Measurements from ENCODE around the gene ACSF3.

The ACSF3 gene

GRCh38 chr16:89114159-89114981 is 20.7 kb downstream of the ACSF3 start:
- DNase-seq, result no peak

GRCh38 chr16:89115216-89115861 is 21.7 kb downstream of the ACSF3 start:
- DNase-seq, result no peak

- DNase-seq, result no peak
Observed at GRCh38 chr16:89116341-89117226, 22.9 kb downstream of the ACSF3 start.

GRCh38 chr16:89117227-89117974 is 23.7 kb downstream of the ACSF3 start:
- no peak for DNase-seq

- DNase-seq, result no peak
Observed at GRCh38 chr16:89117975-89118289, 24.3 kb downstream of the ACSF3 start.

- no peak for DNase-seq
Observed at GRCh38 chr16:89118361-89119165, 24.9 kb downstream of the ACSF3 start.

- DNase-seq, result no peak
Observed at GRCh38 chr16:89119166-89119621, 25.5 kb downstream of the ACSF3 start.

GRCh38 chr16:89119661-89120141 is 26.0 kb downstream of the ACSF3 start:
- DNase-seq, result no peak

GRCh38 chr16:89120281-89120680 is 26.6 kb downstream of the ACSF3 start:
- no peak for DNase-seq

- no peak for DNase-seq
Observed at GRCh38 chr16:89120921-89121351, 27.3 kb downstream of the ACSF3 start.

- no peak for DNase-seq
Observed at GRCh38 chr16:89121691-89122321, 28.2 kb downstream of the ACSF3 start.

- DNase-seq, result peak; percentile 54
Observed at GRCh38 chr16:89122322-89122851, 28.7 kb downstream of the ACSF3 start.

- no peak for DNase-seq
Observed at GRCh38 chr16:89123001-89123830, 29.6 kb downstream of the ACSF3 start.

- DNase-seq, result no peak
Observed at GRCh38 chr16:89123831-89124100, 30.1 kb downstream of the ACSF3 start.

- DNase-seq, result no peak
Observed at GRCh38 chr16:89129378-89129777, 35.7 kb downstream of the ACSF3 start.

GRCh38 chr16:89130448-89130847 is 36.8 kb downstream of the ACSF3 start:
- no peak for DNase-seq

GRCh38 chr16:89131783-89132182 is 38.1 kb downstream of the ACSF3 start:
- no peak for DNase-seq

GRCh38 chr16:89132194-89133005 is 38.7 kb downstream of the ACSF3 start:
- DNase-seq, result no peak

GRCh38 chr16:89133457-89134127 is 39.9 kb downstream of the ACSF3 start:
- DNase-seq, result no peak

All from DMS79 (cell line).